Measurements from ENCODE around the gene SLC6A3.
A peak's percentile ranks its signal among the peaks of the same experiment; 100 is the strongest.
"Not testable (repeated sequence)": the region's sequence is repeated elsewhere in the genome, so short reads cannot be mapped to it uniquely, and the experiment has no call there.

The SLC6A3 gene

DNA sequence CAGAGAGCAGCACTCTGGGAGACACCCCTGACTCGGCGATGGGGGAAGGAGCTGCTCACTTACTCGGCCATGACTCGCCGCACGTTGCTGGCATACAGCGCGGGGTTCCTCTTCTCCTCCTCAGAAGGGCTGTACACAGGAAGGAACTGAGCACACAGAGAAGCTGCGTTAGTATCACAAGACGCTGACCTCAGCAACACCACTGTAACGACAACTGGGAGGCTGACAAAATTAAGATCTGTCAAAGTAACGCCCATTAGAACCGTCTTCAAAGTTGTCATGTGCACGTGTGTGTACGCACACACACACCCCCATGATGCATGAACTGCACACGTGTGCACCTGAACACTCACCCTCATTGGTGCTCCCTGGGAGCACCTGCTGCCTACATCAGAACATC is 32.1 kb upstream of the SLC6A3 start:
- DNase-seq (ENCODE audit: low spot score): peak; percentile 83

DNA sequence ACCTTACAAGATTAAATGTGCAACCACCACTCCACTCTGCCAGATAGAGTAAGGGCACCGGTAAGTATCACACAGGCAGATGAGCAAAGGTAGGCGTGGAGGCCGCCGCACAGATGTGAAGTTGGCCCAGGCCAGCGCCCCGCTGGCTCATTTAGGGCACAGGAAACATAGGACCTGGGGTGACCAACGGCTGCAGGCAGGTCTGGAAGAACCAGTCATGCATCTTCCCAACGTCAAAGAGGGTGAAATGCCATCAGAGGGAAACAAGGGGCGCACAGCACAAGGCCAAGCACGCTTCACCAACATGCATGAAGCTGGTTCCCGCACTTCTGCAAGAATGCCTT is 31.7 kb upstream of the SLC6A3 start:
- no peak for DNase-seq (ENCODE audit: low spot score)

DNA sequence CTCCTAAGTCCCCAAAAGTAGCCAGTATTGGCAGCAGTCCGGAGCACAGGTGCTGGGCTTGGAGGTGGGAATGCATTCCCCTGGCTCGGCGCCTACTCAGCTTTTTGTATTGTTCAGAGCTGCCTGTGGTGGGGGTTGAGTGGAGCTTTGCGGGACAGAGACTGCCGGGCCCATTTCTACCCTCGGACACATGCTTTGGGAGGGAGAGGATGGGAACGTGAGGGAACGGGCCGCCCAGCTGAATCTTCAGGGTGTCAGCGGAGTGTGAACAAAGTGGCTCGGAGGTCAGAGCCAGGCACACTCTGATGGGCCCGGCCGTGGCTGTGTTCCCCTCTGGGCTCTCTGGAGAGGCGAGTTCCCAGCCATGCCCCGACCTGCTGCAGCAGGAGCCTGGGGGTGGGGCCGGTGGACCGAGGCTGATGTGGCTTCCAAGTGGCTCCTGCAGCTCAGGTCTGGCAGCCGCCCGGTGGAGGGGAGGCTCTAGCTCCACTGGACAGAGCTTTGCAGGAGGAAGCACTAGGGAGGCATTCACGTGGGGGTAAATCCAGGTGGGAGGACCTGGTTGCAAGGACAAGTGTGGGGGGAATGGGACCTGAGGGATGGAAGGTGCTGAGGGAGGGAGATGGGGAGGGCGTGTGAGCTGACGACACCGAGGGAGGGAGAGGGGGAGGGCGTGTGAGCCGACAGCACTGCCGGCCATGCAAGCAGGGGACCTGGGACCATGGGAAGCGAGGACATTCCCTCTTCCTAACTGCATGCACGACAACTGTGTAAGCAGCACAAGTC is 31.1 kb upstream of the SLC6A3 start:
- DNase-seq (ENCODE audit: low spot score): no peak

DNA sequence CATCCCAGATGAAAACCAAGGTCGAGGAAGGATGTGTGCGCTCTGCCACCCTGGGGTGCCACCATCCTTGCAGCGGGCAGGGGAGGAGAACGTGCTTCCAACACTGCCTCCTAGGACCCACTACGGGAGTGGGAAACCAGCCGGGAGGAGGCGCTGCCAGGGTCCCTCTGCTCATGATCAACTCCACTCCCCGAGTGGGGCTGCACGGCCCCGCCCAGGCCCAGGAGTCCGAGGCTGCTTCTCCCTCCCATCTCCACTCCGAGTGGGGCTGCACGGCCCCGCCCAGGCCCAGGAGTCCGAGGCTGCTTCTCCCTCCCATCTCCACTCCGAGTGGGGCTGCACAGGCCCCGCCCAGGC is 30.3 kb upstream of the SLC6A3 start:
- DNase-seq (ENCODE audit: low spot score): not testable (repeated sequence)

DNA sequence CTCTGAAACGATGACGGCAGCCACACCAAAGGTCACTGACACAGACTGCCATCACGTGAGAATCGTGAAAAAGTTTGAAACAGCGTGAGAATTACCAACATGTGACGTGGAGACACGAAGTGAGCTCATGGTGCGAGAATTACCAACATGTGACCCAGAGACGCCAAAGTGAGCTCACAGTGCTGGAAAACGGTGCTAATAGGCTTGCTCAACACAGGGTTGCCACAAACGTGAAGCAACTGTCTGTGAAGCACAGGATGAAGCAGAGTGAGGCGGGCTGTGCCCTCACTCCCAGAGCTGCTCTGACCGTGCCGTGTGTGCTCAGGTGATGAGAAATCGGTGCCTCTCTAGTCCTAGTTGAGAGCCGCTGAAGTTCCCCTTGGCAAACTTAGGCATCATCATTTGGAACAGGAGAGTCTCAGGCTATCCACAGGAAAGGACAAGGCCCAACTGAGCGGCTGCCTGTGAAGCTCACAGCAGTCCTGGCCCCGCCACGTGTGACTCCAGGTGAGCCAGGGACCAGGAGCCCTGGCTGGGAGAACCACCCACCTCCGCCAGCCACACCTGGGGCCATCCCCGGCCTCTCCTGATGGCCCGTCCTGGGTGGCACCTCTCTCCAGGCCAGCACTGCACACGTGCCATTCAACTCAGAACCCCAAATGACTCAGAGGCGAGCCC is 29.8 kb upstream of the SLC6A3 start:
- no peak for DNase-seq (ENCODE audit: low spot score)

DNA sequence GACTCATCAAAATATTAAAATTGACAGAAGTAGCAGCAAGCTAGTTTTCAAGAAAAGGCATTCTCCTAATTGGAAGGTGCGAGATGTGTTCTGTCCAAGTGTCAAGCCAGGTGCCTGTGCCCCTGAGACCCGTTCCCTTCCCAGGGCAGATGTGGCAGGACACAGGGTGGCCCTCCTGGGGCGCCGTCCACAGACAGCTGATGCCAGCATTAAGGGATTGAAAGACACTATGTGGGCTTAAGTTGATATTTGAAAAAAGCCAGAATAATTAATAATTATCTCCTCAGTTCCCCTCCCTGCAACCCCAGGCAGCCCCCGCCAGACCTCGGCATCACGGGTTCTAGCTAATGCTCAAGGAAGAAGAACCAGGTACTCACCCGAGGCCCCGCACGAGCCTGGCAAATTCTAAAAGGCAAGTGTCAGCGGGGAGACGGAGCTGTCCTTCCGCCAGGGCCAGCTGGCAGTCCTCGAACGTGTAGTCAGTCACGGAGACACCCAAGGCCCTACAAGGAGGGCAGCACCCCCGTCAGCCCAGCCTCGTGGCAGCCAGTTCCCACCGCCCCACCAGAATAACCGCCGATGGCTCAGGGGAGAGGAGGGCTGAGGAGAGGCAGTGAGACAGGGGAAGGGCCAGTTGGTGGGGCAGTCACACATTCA is 29.1 kb upstream of the SLC6A3 start:
- no peak for DNase-seq (ENCODE audit: low spot score)

DNA sequence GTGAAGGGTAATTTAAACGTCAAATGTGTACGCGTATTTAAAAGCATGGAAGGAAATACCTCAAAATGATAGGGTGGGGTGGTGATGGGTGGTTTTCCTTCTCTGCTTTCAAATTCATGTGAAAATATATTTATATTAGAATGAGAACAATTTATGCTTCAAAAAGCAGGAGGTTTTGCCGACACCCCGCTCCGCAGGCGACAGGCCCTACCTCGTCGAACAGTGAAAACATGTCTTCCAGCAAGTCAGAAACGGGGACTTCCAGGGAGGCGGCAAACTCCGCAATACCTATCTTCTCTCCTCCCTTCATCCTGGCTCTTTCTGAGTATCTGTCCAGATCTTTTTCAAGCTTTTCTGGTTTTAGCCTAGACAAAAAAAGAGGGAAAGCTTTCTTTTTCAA is 28.5 kb upstream of the SLC6A3 start:
- no peak for DNase-seq (ENCODE audit: low spot score)

DNA sequence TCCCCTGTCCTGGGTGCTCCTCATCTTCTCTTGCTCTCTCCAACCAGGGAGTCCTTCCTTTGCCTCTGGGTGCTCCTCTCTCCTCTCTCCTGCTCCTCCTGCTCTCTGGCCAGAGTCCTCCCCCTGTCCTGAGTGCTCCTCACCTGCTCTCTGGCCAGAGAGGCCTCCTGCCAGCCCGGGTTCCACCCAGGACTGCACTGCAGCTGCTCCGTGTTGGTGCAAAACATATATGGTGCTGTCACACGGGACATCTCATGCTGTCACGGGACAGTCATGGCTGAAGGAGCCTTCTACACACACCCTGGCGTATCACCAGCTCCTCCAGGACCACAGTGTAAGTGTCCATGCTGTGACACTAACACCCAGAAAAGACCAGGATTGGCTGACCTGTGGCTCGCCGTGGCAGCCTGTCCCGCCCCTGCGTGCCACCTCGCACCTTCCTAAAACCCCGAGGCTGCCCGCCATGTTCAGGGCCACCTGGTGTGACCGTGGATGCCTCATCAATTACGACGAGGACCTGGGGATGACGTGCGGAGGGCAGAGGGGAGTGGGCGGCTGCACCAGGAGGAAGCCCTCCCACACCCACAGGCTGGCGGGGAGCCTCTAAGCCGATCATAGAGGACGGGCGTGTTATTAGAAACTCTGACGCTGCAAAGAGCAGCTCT is 27.9 kb upstream of the SLC6A3 start:
- DNase-seq (ENCODE audit: low spot score): no peak

DNA sequence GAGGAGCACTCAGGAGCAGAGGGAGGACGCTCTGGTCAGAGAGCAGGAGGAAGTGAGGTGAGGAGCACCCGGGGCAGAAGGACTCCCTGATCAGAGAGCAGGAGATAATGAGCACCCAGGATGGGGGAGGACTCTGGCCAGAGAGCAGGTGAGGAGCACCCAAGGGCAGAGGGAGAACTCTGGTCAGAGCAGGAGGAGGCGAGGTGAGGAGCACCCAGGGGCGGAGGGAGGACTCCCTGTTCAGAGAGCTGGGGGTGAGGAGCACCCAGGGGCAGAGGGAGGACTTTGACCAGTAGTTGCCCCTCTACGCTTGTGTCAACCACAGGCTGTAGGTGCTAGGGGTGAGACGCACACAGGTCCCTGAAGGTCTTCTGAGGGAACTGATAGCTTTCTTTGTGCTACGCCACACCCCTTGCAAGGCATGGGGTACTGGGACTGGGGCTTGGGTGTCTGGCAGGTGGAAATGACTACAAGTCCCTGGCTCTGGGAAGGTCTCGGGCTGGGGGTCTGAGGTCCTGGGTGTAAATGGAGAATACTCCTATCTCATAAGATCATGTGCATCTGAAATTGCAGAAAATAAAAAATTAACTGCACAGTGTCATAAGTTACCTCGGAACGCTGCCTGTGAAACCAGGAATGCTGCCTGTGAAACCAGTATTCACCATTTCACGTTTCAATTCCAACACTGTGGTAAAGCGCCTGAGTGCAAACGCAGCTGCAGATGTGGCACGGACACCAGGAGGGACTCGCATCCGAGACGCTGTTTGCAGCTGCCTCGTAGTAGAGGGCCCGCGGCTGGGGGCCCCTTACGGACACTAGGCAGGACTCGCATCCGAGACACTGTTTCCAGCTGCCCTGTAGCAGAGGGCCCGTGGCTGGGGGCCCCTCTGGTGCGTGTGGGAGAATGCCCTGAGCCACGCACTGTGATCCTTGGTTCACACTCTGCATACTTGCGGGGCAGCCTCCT is 27.0 kb upstream of the SLC6A3 start:
- DNase-seq (ENCODE audit: low spot score): no peak

DNA sequence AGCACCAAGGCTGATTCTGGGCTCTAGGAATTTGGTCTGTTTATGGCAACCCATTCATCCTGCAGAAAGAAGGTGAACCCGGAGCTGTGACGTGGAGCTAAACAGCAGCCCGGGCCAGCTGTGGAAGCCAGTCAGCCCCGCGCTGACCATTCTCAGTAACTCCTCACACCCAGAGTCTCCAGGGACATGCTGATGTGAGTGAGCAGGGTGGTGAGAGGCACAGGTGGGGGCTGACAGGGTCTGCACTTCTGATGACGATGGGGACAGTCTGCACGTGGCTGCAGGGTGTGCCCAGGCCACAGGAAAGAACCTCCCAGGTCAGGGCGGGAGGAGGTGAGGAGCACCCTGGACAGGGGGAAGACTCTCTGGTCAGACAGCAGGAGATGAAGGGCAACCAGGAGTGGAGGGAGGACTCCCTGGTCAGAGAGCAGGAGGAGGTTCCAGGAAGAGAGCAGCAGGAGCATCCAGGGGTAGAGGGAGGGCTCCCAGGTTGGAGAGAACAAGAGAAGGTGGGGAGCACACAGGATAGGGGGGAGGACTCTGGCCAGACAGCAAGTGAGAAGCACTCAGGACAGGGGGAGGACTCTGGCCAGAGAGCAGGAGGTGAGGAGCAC is 26.1 kb upstream of the SLC6A3 start:
- no peak for DNase-seq (ENCODE audit: low spot score)

DNA sequence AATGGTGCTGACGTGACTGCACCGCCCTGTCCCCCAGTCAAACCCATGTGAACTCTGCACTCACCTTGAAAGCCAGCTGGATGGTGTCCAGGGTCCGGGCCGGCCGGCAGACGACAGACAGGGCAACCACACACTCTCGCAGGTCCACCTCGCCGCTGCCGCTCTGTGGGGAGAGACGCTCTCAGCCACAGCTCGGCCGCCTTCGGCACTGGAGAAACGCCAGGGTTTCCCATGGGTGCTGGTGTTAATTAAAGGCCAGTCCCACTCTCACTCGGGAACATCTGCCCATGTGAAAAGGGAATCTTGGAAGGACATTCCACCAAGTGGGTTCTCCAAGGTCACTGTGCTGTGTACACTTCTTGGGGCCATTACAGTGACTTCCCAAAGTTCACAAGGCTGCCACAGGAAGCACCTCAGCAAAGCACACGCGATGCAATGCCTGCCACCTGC is 25.5 kb upstream of the SLC6A3 start:
- DNase-seq (ENCODE audit: low spot score): no peak

DNA sequence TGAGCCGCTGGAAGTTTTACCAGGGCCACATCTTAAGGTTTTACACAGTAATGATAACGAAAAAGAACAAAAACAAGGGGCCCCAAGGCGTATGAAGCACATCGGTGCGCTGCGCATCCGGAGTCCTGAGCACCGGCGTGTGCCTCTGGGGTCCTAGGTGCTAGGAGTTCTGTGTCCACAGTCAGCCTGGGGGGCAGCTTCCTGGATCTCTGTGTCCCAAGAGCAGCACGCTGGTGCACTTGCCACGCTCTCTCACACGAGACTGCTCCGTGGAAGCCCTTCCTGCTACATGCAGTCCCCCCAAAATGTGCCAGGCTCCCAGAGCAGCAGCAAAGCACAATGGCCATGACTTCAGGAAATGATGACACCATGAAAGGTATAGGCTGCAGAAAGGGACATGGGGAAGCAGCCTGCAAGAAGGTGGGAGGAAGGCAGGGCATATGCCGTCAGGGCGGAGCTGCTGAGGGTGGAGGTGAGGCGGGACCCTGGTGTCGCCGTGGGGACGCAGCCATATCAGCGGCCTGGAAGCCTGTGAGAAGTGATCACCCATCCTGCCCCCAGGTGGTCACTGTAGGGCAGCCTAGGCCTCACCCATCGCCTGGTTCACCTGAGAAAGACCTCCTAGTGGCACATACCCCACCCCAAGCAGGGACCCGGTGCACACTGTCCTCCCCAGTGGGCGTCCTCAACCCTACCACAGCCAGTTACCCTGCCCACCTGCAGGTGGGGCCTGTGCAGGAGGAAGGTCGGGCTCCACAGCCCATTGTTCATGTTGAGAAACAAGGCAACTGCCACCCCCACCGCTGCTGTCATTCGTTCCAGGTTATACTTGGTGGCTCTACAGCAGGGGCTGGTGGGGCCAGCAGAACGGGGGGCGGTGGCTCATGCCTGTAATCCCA is 23.6 kb upstream of the SLC6A3 start:
- no peak for DNase-seq (ENCODE audit: low spot score)

DNA sequence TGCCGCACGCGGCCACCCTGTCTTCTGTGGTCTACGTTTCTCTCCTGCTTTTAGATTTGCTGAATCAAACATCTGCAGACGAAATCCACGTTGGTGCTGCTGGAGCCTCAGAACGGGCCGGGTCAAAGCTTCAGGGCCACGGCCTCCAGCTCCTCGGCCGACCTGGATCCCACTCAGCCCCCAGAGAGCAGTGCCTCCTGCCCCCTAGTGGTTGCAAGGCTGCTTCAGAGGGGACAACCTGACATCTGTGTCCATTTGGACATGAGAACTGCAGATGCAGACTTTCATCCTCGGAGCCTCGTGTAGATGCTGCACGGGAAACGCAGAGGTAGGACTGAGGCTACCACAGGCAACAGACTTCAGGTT is 23.0 kb upstream of the SLC6A3 start:
- peak; percentile 24 for DNase-seq (ENCODE audit: low spot score)

DNA sequence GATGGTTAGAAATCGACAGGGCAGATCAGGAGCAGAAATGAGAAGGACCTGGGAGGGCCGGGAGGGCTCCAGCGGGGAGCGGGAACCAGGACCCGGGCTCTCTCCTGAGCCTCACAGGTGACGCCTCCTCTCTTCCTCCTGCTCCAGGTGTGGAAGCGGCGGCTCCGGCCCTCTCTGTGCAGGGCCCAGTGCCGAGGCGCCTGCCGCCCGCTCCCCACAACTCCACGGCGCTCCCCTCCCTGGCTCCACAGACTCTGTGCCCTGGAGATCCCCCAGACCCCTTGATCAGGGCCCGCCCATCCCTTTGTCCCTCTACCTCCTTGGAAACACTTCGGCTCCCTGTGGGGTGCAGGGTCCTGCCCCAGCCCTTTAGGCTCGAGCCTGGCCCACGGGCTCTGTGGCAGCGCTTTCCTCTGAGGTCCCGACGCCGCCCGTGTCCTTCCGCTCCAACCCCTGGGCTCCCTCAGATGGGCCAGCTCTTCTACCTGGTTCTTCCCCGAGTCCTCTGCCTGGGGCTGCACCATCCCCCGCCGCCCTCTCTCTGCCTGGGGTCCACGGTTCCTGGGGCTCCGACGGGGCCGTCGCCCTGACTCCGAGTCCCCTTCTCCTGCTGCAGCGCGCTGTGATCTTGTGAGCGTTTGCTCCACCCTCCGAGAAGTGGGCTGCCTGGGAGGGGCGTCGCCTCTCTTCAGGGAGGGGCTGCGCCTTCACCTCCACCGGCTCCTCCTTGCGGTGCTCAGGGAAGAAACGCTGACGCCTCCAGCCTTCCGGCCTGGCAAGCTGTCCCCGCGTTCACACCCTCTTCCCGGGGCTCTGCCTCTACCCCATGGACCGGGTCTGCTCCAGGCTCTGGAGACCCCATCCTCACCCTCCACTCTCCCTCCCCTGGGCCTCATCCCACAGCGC is 22.4 kb upstream of the SLC6A3 start:
- DNase-seq (ENCODE audit: low spot score): no peak

DNA sequence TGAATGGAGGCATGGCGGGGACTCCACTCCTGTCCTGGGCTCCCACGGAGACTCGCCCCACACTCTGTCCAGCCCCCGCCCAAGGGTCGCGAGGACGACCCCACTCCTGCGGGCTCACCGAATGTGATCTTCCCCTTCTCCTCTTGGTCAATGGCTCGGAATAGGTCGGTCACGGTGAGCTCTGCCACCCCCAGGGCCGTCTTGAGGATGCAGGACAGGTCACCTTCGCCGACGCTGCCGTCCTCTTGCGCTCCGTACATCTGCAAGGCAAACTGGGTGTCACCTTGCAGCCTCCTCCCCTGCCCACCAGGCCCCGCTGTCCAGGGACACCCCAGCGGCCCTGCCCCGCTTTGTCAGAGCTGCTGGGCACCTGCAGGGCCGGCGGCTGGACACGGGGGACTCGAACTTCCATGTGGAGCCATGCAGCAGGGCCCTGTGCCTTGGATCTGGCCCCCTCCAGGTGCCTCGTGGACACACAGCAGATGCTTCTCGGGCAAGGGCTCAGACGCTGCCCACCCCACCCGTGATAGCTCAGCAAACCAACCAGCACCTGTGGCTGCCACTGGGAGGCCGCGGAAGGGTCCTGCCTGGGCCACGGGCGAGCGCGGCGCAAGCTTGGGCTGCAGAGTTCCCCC is 21.5 kb upstream of the SLC6A3 start:
- no peak for DNase-seq (ENCODE audit: low spot score)

DNA sequence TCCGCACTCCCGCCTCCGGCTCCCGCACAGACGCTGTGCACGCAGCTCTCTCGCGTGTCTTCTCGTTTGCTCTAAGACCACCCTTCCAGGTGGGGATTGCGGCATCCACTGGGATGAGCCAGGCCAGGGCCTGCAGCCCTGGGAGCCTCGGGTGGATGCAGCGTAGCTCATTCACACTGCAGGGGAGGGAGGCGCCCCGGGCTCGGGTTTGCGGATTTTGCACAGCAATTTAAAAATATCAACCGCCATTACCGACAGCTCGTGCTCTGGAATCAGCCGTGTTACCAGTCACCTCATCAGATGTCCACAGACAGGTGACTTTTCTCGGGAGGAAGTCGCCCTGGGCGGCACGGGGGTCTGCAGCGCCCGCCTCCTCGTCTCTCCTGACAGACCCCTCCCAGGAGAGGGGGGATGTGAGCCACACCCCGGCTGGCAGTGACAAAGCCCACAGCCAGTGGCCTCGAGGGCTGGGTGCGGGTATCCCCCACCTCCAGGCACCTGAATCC is 20.8 kb upstream of the SLC6A3 start:
- no peak for DNase-seq (ENCODE audit: low spot score)

DNA sequence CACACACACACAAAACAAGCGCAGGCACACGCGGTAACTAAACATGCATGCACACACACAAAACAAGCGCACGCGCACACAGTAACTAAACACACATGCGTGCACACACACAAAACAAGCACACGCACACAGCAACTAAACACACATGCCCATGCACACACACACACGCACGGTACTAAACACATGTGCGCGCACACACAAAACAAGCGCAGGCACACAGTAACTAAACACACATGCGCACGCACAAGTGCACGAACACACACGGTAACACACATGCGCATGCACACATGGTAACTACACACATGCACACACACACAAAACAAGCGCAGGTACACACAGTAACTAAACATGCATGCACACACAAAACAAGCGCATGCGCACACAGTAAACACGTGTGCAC is 19.9 kb upstream of the SLC6A3 start:
- no peak for DNase-seq (ENCODE audit: low spot score)

DNA sequence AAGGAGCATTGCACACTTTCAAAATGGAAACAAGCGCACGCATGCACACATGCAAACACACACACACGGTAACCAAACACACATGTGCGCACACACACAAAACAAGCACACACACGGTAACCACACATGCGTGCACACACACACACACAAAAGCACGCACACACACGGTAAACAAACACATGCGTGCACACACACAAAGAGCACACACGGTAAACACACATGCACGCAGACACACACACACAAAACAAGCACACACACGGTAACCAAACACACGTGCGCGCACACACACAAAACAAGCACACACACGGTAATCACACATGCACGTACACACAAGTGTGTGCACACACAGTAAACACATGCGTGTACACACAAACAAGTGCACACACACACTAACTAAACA is 19.3 kb upstream of the SLC6A3 start:
- DNase-seq (ENCODE audit: low spot score): no peak

DNA sequence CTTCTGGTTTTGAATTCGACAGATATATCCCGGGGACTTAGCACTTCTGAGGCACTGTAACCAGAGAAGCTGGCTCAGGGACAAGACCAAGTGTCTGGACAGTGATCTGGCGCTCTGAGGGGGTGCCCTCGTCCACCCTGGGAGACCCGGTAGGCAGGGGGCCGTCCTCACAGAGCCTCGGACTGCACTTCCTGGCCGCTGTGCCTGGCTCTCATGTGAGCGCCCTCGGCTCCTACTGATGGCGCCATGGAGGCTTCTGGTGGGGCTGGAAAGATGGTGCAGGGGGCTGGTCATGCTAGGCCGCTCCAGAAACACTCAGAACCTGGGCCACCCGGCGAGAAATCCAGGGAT is 18.8 kb upstream of the SLC6A3 start:
- no peak for DNase-seq (ENCODE audit: low spot score)

Data from pons (tissue), 1 donor.